ENCODE results near the gene SCRN2. TPM values are rescaled to one million over a fixed set of nuclear protein-coding genes. Genes with fewer than 3 reads are reported as not detected.

The SCRN2 gene
- total and polyA plus RNA-seq, 2 of the 8 experiments (the other 6 are each of a cell fraction or from before 2014, with no cell fraction given) = 24.4 to 42.3 TPM

DNA sequence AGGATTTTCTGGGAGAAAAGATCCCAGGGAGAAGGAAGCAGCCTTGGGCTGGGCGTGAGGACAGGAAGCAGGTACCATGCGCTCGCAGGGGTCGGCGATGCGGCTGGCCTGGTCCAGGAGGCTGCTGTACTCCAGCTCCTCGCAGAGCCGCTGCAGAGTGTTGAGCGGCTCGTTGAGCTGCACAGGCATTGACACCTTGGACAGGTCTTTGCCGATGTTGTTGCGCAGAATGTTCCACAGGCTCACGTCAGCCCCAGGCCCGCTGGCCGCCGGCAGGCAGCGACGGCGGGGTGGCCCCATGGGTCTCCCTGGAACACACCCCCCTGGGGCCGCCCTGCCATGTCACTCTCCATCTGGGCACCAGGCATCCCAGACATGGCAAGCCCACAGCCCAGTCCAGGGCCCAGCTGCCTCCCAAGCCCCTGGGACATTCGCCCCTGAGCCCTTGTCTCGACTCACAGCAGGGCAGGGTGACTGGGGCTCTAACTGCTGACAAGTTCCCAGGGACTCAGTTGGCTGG is 27.5 kb downstream of the SCRN2 start:
- H3K23me2 ChIP-seq (ENCODE audit: low read depth, low read length) = no peaks in the 10 kb centered on the region
- no peak overlapping the region for H2AK5ac ChIP-seq (ENCODE audit: low read depth, low read length)
- no peak overlapping the region for H3K14ac ChIP-seq (ENCODE audit: insufficient read length)
- H3K4me2 ChIP-seq (ENCODE audit: insufficient read depth in 1 of 2, low read depth in 2 of 2, low read length in 2 of 2) = no peak overlapping the region
- no peak for TF ChIP-seq RAD21 (IDR thresholded peaks at IDR 0.05 in 1 of 2, conservative IDR thresholded peaks at IDR 0.05 in 1 of 2; ENCODE audit: low read depth in 2 of 2, low read length in 2 of 2)
- TF ChIP-seq YY1 (IDR thresholded peaks at IDR 0.05; ENCODE audit: low read depth, low read length) = no peak
- TF ChIP-seq GTF2F1 (IDR thresholded peaks at IDR 0.05; ENCODE audit: borderline replicate concordance, low read depth, low read length) = no peak
- TF ChIP-seq HDAC6 (IDR thresholded peaks at IDR 0.05; ENCODE audit: low read depth, low read length) = no peak
- no peak for TF ChIP-seq RBBP5 (IDR thresholded peaks at IDR 0.05; ENCODE audit: borderline replicate concordance, low read depth, low read length)
- no peak for TF ChIP-seq NANOG (IDR thresholded peaks at IDR 0.05; ENCODE audit: insufficient read depth, low read depth, low read length, poor library complexity, severe bottlenecking)
- TF ChIP-seq EZH2 (IDR thresholded peaks at IDR 0.05; ENCODE audit: low read depth, low read length, severe bottlenecking) = no peak
- no peak for TF ChIP-seq EP300 (IDR thresholded peaks at IDR 0.05; ENCODE audit: borderline replicate concordance in 1 of 2, low read depth in 2 of 2, low read length in 2 of 2)
- TF ChIP-seq KDM5A (IDR thresholded peaks at IDR 0.05; ENCODE audit: low read length) = no peak
- TF ChIP-seq GABPA (IDR thresholded peaks at IDR 0.05; ENCODE audit: borderline replicate concordance, insufficient read depth, low read length) = no peak
- no peak for TF ChIP-seq TAF7 (optimal IDR thresholded peaks at IDR 0.05; ENCODE audit: borderline replicate concordance, low read depth, low read length)
- CTCF ChIA-PET (ENCODE audit: partially characterized antibody) = interaction anchor here (1.1 to 1.4 kb wide), 2 partner anchors 33 to 71 kb away, joined by 3 to 4 read pairs; no protein-coding TSS in a partner anchor
- no peak overlapping the region for H2BK120ac ChIP-seq (replicated peaks; ENCODE audit: low read depth, low read length)
- no peak overlapping the region for H4K8ac ChIP-seq (ENCODE audit: extremely low read depth, insufficient read depth, low read length)
- H4K20me1 ChIP-seq (replicated peaks in 1 of 2; ENCODE audit: control insufficient read depth in 1 of 2, insufficient read depth in 2 of 2, low read length in 2 of 2) = peaks cover 0 to 3% of the 10 kb centered on the region in 2 experiments
- H3K9ac ChIP-seq (replicated peaks in 1 of 4; ENCODE audit: extremely low read depth in 1 of 4, low read depth in 3 of 4, low read length in 3 of 4) = no peak overlapping the region
- H3K27ac ChIP-seq (ENCODE audit: low read depth, low read length) = no peak overlapping the region
- no peak overlapping the region for H3K23ac ChIP-seq (ENCODE audit: insufficient read length)
- no peak overlapping the region for H3K56ac ChIP-seq (replicated peaks; ENCODE audit: insufficient read length, low read depth, low read length)
- H3K4me1 ChIP-seq (replicated peaks in 1 of 4; ENCODE audit: control insufficient read depth in 3 of 4, insufficient read depth in 4 of 4, low read length in 3 of 4) = no peaks in the 10 kb centered on the region; a peak in 1 of 7 replicates
- no peak overlapping the region for H2AFZ ChIP-seq (ENCODE audit: low read length)
- H3K27me3 ChIP-seq (replicated peaks in 1 of 4; ENCODE audit: control insufficient read depth in 3 of 4, extremely low read depth in 1 of 4, insufficient read depth in 3 of 4, low read length in 3 of 4) = no peaks in the 10 kb centered on the region
- H2BK5ac ChIP-seq (ENCODE audit: low read depth, low read length) = no peak overlapping the region
- no peaks in the 10 kb centered on the region for H3K9me3 ChIP-seq (ENCODE audit: insufficient read depth in 2 of 2, low read depth in 1 of 2, low read length in 1 of 2)
- 95% methylated on average over 22 of the region's 22 CpGs; no CpG with 5 or more reads in 1 of the 2 experiments for WGBS, 2 experiments (ENCODE audit: extremely low coverage in 1 of 2, insufficient coverage in 1 of 2, insufficient read length in 1 of 2, insufficient replicate concordance in 2 of 2, low coverage in 1 of 2, low lambda C conversion rate in 2 of 2, missing lambda C conversion rate in 1 of 2)
- H4K5ac ChIP-seq (ENCODE audit: insufficient read length, low read depth, low read length) = no peak overlapping the region
- H3K18ac ChIP-seq (ENCODE audit: extremely low read depth, low read length) = no peak overlapping the region
- H3K36me3 ChIP-seq (ENCODE audit: control insufficient read depth in 2 of 4, insufficient read depth in 4 of 4, low read length in 3 of 4) = peaks cover 0 to 2% (median 0%) of the 10 kb centered on the region in 4 experiments; a peak in 1 of 8 replicates
- FAIRE-seq = no peak
- H3K79me2 ChIP-seq (ENCODE audit: control insufficient read depth in 1 of 2, insufficient read depth in 2 of 2, low read length in 2 of 2) = no peaks in the 10 kb centered on the region
- no peak overlapping the region for H2BK15ac ChIP-seq (ENCODE audit: low read length)
- POLR2A ChIA-PET (ENCODE audit: partially characterized antibody) = no interaction called here
- H3K4me3 ChIP-seq (ENCODE audit: extremely low read depth in 1 of 4, insufficient read depth in 2 of 4, low read depth in 3 of 4, low read length in 4 of 4) = no peak overlapping the region
- no peak overlapping the region for H4K91ac ChIP-seq (replicated peaks; ENCODE audit: insufficient read length, low read length)
- H3K4ac ChIP-seq (replicated peaks; ENCODE audit: insufficient read length, low read depth, low read length) = no peak overlapping the region
- H3K79me1 ChIP-seq (ENCODE audit: low read depth, low read length) = no peaks in the 10 kb centered on the region; the same call in none of the 2 replicates
- H2BK12ac ChIP-seq (ENCODE audit: low read depth, low read length) = no peak overlapping the region
- DNase-seq (ENCODE audit: low read depth in 1 of 2, low spot score in 2 of 2) = no peak
- H2BK20ac ChIP-seq (ENCODE audit: low read length) = no peak overlapping the region

Data from H1 (cell line).